ENCODE data around the gene PLXNA3. TPM values are rescaled to one million over a fixed set of nuclear protein-coding genes. Genes with fewer than 3 reads are reported as not detected.

The PLXNA3 gene
- total and polyA plus RNA-seq, 2 donors (not counting 1 experiment from before 2014, with no cell fraction given) = 17.8 to 18.4 TPM

DNA sequence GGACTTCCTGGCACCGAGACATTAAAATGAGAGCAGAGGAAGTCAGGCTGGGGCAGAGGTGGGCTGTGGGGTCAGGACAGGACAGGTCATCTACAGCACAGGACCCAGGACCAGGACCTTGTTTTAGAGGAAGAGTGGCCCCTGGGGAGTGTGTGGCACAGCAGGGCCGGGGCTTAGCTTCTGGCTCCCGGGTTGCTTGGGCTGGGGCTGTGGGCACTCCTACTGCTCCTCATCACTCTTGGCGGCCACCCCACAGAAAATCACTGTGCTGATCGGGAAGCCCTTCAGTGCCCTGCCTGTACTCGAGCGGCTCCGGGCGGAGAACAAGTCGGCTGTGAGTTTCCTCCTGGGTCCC, 37.7 kb upstream of the PLXNA3 start:
- Histone ChIP-seq H3K79me2 (ENCODE audit: control insufficient read depth, insufficient read depth, low read length) (no peaks in the 10 kb centered on the region), H3K4me3 (replicated peaks in 1 of 4; ENCODE audit: control extremely low read depth in 1 of 4, insufficient read depth in 1 of 4, low read depth in 3 of 4, low read length in 4 of 4) (no peak overlapping the region), H3K36me3 (ENCODE audit: control insufficient read depth, insufficient read depth, low read length) (peaks cover 2% of the 10 kb centered on the region), H3K9ac (ENCODE audit: insufficient read depth, low read length) (no peak overlapping the region), H3K27ac (ENCODE audit: insufficient read depth, low read length) (no peak overlapping the region), H3K4me1 (ENCODE audit: control insufficient read depth, extremely low read depth, insufficient read depth, low read length) (no peaks in the 10 kb centered on the region), H3K27me3 (ENCODE audit: control insufficient read depth, insufficient read depth, low read length) (no peaks in the 10 kb centered on the region), H2AFZ (ENCODE audit: low read length) (no peak overlapping the region), H4K20me1 (ENCODE audit: control insufficient read depth, extremely low read depth, insufficient read depth, low read length) (no peaks in the 10 kb centered on the region), H3K9me3 (ENCODE audit: control insufficient read depth, insufficient read depth, low read depth, low read length) (no peaks in the 10 kb centered on the region), H3K4me2 (ENCODE audit: extremely low read depth, insufficient read depth, low read length) (no peak overlapping the region)
- no peak for DNase-seq (ENCODE audit: low read depth in 2 of 2)
- TF ChIP-seq EZH2 (IDR thresholded peaks at IDR 0.05; ENCODE audit: low read length, missing control alignments) = no peak
- TF ChIP-seq, protein P1, sequence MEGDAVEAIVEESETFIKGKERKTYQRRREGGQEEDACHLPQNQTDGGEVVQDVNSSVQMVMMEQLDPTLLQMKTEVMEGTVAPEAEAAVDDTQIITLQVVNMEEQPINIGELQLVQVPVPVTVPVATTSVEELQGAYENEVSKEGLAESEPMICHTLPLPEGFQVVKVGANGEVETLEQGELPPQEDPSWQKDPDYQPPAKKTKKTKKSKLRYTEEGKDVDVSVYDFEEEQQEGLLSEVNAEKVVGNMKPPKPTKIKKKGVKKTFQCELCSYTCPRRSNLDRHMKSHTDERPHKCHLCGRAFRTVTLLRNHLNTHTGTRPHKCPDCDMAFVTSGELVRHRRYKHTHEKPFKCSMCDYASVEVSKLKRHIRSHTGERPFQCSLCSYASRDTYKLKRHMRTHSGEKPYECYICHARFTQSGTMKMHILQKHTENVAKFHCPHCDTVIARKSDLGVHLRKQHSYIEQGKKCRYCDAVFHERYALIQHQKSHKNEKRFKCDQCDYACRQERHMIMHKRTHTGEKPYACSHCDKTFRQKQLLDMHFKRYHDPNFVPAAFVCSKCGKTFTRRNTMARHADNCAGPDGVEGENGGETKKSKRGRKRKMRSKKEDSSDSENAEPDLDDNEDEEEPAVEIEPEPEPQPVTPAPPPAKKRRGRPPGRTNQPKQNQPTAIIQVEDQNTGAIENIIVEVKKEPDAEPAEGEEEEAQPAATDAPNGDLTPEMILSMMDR (conservative IDR thresholded peaks at IDR 0.05 in 1 of 2, IDR thresholded peaks at IDR 0.05 in 1 of 2; ENCODE audit: low read depth in 1 of 2, low read length in 2 of 2) = no peak

DNA sequence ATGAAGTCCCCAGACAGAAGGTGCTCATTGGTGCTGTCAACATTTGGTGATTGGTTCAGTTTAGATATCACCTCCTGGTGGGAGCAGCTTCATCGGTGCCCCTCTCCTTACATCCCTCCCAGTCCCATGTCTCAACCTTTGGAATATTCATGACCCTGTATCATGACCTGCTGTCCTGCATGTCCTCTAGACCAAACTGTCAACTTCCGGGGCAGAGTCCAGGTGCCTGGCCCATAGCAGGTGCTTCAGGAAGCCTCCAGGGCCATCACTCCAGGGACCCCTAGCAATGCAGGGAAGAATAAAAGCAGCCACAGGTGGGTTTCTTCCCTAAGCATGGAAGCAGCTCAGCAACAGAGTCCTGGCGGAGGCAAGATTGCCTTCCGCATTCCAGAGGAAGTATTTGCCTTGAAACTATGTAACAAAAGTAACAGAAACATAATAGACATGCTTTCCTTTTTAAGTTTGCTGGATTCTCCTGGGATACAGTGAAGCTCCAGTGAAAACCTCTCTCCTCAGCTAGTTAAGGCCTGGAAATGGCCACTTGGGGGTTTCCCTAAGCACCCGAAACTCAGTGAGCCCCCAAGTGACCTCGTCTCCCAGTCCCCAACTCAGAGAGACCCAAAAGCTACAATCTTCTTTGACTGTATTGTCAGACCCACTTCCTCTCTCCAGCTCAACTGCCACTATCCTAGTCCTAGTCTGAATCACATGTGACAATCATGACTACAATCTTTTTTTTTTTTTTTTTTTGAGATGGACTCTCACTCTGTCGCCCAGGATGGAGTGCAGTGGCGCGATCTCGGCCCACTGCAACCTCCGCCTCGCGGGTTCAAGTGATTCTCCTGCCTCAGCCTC, 30.9 kb upstream of the PLXNA3 start:
- Histone ChIP-seq H3K9ac (ENCODE audit: insufficient read depth, low read length) (no peak overlapping the region), H3K4me1 (ENCODE audit: control insufficient read depth, extremely low read depth, insufficient read depth, low read length) (no peaks in the 10 kb centered on the region), H3K9me3 (ENCODE audit: control insufficient read depth, insufficient read depth, low read depth, low read length) (no peaks in the 10 kb centered on the region), H3K36me3 (ENCODE audit: control insufficient read depth, insufficient read depth, low read length) (no peaks in the 10 kb centered on the region), H3K4me3 (replicated peaks in 1 of 4; ENCODE audit: control extremely low read depth in 1 of 4, insufficient read depth in 1 of 4, low read depth in 3 of 4, low read length in 4 of 4) (no peak overlapping the region), H3K4me2 (ENCODE audit: extremely low read depth, insufficient read depth, low read length) (no peak overlapping the region), H3K27me3 (ENCODE audit: control insufficient read depth, insufficient read depth, low read length) (no peaks in the 10 kb centered on the region), H2AFZ (ENCODE audit: low read length) (no peak overlapping the region), H3K27ac (ENCODE audit: insufficient read depth, low read length) (no peak overlapping the region), H4K20me1 (ENCODE audit: control insufficient read depth, extremely low read depth, insufficient read depth, low read length) (no peaks in the 10 kb centered on the region), H3K79me2 (ENCODE audit: control insufficient read depth, insufficient read depth, low read length) (peaks cover 14% of the 10 kb centered on the region)
- no peak for DNase-seq (ENCODE audit: low read depth in 2 of 2)
- TF ChIP-seq, protein P1 (conservative IDR thresholded peaks at IDR 0.05 in 1 of 2, IDR thresholded peaks at IDR 0.05 in 1 of 2; ENCODE audit: low read depth in 1 of 2, low read length in 2 of 2) = no peak
- TF ChIP-seq EZH2 (IDR thresholded peaks at IDR 0.05; ENCODE audit: low read length, missing control alignments) = no peak

DNA sequence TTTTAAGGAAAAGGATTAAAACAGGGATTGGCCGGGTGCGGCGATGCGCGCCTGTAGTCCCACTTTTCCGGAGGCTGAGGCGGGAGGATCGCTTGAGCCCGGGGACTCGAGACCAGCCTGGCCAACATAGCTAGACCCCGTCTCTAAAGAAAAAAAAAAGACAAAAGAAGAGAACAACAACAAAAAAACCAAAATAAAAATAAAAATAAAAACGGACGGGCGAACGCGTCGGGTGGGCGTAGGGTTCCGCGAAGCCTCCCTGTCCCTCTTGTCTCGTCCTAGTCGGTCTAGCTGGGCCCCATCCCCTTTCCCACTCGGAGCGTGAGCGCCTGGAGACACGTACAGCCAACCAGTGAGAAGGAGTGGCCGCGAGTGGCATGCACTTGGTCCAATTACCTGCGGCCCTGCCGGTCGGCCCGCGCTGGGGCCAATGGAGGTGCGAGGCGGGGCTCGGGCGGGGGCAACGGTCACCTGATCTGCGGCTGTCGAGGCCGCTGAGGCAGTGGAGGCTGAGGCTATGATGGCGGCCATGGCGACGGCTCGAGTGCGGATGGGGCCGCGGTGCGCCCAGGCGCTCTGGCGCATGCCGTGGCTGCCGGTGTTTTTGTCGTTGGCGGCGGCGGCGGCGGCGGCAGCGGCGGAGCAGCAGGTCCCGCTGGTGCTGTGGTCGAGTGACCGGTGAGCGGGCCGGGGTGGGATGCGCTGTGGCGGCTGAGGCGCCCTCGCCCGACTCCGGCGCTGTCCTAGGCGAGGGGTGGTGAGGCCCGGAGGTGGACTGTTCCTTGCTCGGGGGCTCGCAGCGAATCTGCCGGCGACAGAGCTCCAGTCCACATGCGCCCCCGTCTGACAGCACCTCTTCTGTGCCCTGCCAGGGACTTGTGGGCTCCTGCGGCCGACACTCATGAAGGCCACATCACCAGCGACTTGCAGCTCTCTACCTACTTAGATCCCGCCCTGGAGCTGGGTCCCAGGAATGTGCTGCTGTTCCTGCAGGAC, 29.6 kb upstream of the PLXNA3 start, which contains the start of gene ATP6AP1:
Gene ATP6AP1 (plus strand): TSS at position 502 of the 996 bp plus-strand sequence. CDS start 16 bp downstream, at position 518.
- peak within 1 kb of the TSS; percentile 16 for H3K27ac ChIP-seq (ENCODE audit: insufficient read depth, low read length)
- peak; percentile 94 to 95 for DNase-seq (ENCODE audit: low read depth in 2 of 2)
- no peaks in the 10 kb centered on the region for H3K36me3 ChIP-seq (ENCODE audit: control insufficient read depth, insufficient read depth, low read length)
- no peaks in the 10 kb centered on the region for H3K27me3 ChIP-seq (ENCODE audit: control insufficient read depth, insufficient read depth, low read length)
- peak within 1 kb of the TSS; percentile 57 for H3K9ac ChIP-seq (ENCODE audit: insufficient read depth, low read length)
- no peaks in the 10 kb centered on the region for H3K4me1 ChIP-seq (ENCODE audit: control insufficient read depth, extremely low read depth, insufficient read depth, low read length)
- H3K4me3 ChIP-seq (replicated peaks in 1 of 4; ENCODE audit: control extremely low read depth in 1 of 4, insufficient read depth in 1 of 4, low read depth in 3 of 4, low read length in 4 of 4) = peak within 1 kb of the TSS; percentile 52 to 70 (median 64)
- no peak within 1 kb of the TSS for H2AFZ ChIP-seq (ENCODE audit: low read length)
- TF ChIP-seq EZH2 (IDR thresholded peaks at IDR 0.05; ENCODE audit: low read length, missing control alignments) = no peak
- TF ChIP-seq, protein P1 (conservative IDR thresholded peaks at IDR 0.05 in 1 of 2, IDR thresholded peaks at IDR 0.05 in 1 of 2; ENCODE audit: low read depth in 1 of 2, low read length in 2 of 2) = no peak
- no peaks in the 10 kb centered on the region for H3K9me3 ChIP-seq (ENCODE audit: control insufficient read depth, insufficient read depth, low read depth, low read length)
- peak within 1 kb of the TSS; percentile 77 for H3K4me2 ChIP-seq (ENCODE audit: extremely low read depth, insufficient read depth, low read length)
- H4K20me1 ChIP-seq (ENCODE audit: control insufficient read depth, extremely low read depth, insufficient read depth, low read length) = no peaks in the 10 kb centered on the region
- peaks cover 14% of the 10 kb centered on the region for H3K79me2 ChIP-seq (ENCODE audit: control insufficient read depth, insufficient read depth, low read length)
